Liver (tissue), 9 donors: ENCODE results near the gene SLIT2. TPM values are rescaled to one million over a fixed set of nuclear protein-coding genes. Genes with fewer than 3 reads are reported as not detected.

Experiments
- DNase-seq: peaks from one replicate; pipeline ENCODE4 v3.0.0-alpha.2; 2017; ENCODE audit warnings: low spot score
- H3K27ac ChIP-seq, 2 donors: one replicate each; pipeline ENCODE4 v1.7.0; 2013; ENCODE audit warnings: inconsistent platforms in 2 of 2, low read length in 2 of 2, control low read depth in 1 of 2, low read depth in 1 of 2, mild to moderate bottlenecking in 1 of 2
- H3K27me3 ChIP-seq, 4 donors: one replicate each; pipeline versions ENCODE4 v1.6.1 to v1.7.0; 2013; ENCODE audit warnings: low read length in 3 of 4, inconsistent platforms in 1 of 4, mild to moderate bottlenecking in 1 of 4, moderate library complexity in 1 of 4; ENCODE audit not compliant: control insufficient read depth in 4 of 4, insufficient read depth in 4 of 4
- H3K36me3 ChIP-seq, 4 donors: one replicate each; pipeline versions ENCODE4 v1.6.1 to v1.7.0; 2013; ENCODE audit warnings: low read length in 3 of 4, mild to moderate bottlenecking in 3 of 4, low read depth in 1 of 4, moderate library complexity in 1 of 4; ENCODE audit not compliant: control insufficient read depth in 4 of 4, insufficient read depth in 3 of 4
- H3K4me1 ChIP-seq, 4 donors: one replicate each; pipeline versions ENCODE4 v1.6.1 to v1.7.0; 2013; ENCODE audit warnings: low read length in 3 of 4, mild to moderate bottlenecking in 3 of 4, moderate library complexity in 1 of 4; ENCODE audit not compliant: control insufficient read depth in 4 of 4, insufficient read depth in 4 of 4
- H3K4me3 ChIP-seq, 3 donors: one replicate each; pipeline versions ENCODE4 v1.6.1 to v1.7.0; 2013; ENCODE audit warnings: low read length in 3 of 3, control low read depth in 1 of 3, low read depth in 1 of 3, mild to moderate bottlenecking in 1 of 3
- H3K9ac ChIP-seq, 2 donors: one replicate each; pipeline ENCODE4 v1.7.0; 2013; ENCODE audit warnings: low read length in 2 of 2, mild to moderate bottlenecking in 2 of 2, moderate library complexity in 2 of 2, control low read depth in 1 of 2, low read depth in 1 of 2
- H3K9me3 ChIP-seq, 4 donors: one replicate each; pipeline versions ENCODE4 v1.6.1 to v1.7.0; 2013; ENCODE audit warnings: low read length in 3 of 4; ENCODE audit not compliant: control insufficient read depth in 4 of 4
- EGR1 ChIP-seq, 2 donors: IDR thresholded peaks; 2 replicates each; pipeline ENCODE4 v1.6.1; 2016 to 2018; ENCODE audit warnings: antibody characterized with exemption in 2 of 2, low read depth in 2 of 2
- FOXA1 ChIP-seq: IDR thresholded peaks from 2 replicates; pipeline ENCODE4 v1.6.1; 2016; ENCODE audit warnings: antibody characterized with exemption
- GABPA ChIP-seq, 2 donors: IDR thresholded peaks in 1 of 2; conservative IDR thresholded peaks in 1 of 2; 2 replicates each; pipeline ENCODE4 v1.6.1; 2016; ENCODE audit warnings: antibody characterized with exemption in 2 of 2, mild to moderate bottlenecking in 1 of 2, moderate library complexity in 1 of 2
- HNF4A ChIP-seq, 2 donors: conservative IDR thresholded peaks; 2 replicates each; pipeline ENCODE4 v1.6.1; 2016; ENCODE audit warnings: antibody characterized with exemption in 2 of 2, mild to moderate bottlenecking in 2 of 2
- JUND ChIP-seq, 2 donors: IDR thresholded peaks; 2 replicates each; pipeline ENCODE4 v1.6.1; 2016; ENCODE audit warnings: antibody characterized with exemption in 2 of 2
- NR2F2 ChIP-seq: IDR thresholded peaks from 2 replicates; pipeline ENCODE4 v1.6.1; 2016; ENCODE audit warnings: antibody characterized with exemption
- RAD21 ChIP-seq, 2 donors: IDR thresholded peaks; 2 replicates each; pipeline ENCODE4 v1.6.1; 2016; ENCODE audit warnings: antibody characterized with exemption in 2 of 2, mild to moderate bottlenecking in 2 of 2
- RXRA ChIP-seq, 2 donors: IDR thresholded peaks; 2 replicates each; pipeline ENCODE4 v1.6.1; 2017 to 2018; ENCODE audit warnings: antibody characterized with exemption in 2 of 2, mild to moderate bottlenecking in 1 of 2
- SP1 ChIP-seq: IDR thresholded peaks from 2 replicates; pipeline ENCODE4 v1.6.1; 2018; ENCODE audit warnings: antibody characterized with exemption, mild to moderate bottlenecking
- TAF1 ChIP-seq: conservative IDR thresholded peaks from 2 replicates; pipeline ENCODE4 v1.6.1; 2016; ENCODE audit warnings: antibody characterized with exemption, mild to moderate bottlenecking
- YY1 ChIP-seq: IDR thresholded peaks from 2 replicates; pipeline ENCODE4 v1.6.1; 2016; ENCODE audit warnings: antibody characterized with exemption, mild to moderate bottlenecking
- WGBS: extraction: QIAGEN DNeasy Blood & Tissue Kit; methylation state at CpG from one replicate; pipeline ENCODE4 v1.1.7; 2013; 5-methylcytosine and 5-hydroxymethylcytosine counted together
- polyA plus RNA-seq, 2 donors: library from polyadenylated mRNA; stranded (reverse) in 1 of 2; unstranded in 1 of 2; fragments of 200-250 nt in 1 of 2; fragments of >200 nt in 1 of 2; fragmentation: Nextera tagmentation in 1 of 2; extraction: Ambion mirVana in 1 of 2; gene quantifications; one replicate each; pipeline versions ENCODE4 v1.2.1 to v1.2.3, GENCODE V29; 2013 to 2015
- total RNA-seq, 2 donors: library from RNA; depleted of rRNA; stranded (reverse); fragments of >200 nt; gene quantifications; one replicate each; pipeline ENCODE4 v1.2.3, GENCODE V29; 2014
- TF ChIP-seq, protein P1 (sequence below): fragments of 150-350 bp; IDR thresholded peaks from 2 replicates; pipeline ENCODE4 v1.5.1; 2017; ENCODE audit warnings: improper control_type of control experiment, low read depth, low read length; ENCODE audit not compliant: missing input control
- TF ChIP-seq, protein P2 (sequence below): IDR thresholded peaks from 2 replicates; pipeline ENCODE4 v1.6.1; 2016; ENCODE audit warnings: antibody characterized with exemption
- TF ChIP-seq, protein P3 (sequence below): IDR thresholded peaks from 2 replicates; pipeline ENCODE4 v1.6.1; 2016; ENCODE audit warnings: antibody characterized with exemption
- TF ChIP-seq, protein P4 (sequence below): IDR thresholded peaks from 2 replicates; pipeline ENCODE4 v1.6.1; 2016; ENCODE audit warnings: antibody characterized with exemption, mild to moderate bottlenecking
- TF ChIP-seq, protein P5 (sequence below): IDR thresholded peaks from 2 replicates; pipeline ENCODE4 v1.6.1; 2016; ENCODE audit warnings: antibody characterized with exemption
- donor health status: healthy.
- donor health status: healthy.
- donor health status: healthy.
- donor health status: healthy.
- donor health status: healthy.

Gene SLIT2
- total and polyA plus RNA-seq, 4 donors: 0.44 to 2.3 (median 1.2) TPM

DNA sequence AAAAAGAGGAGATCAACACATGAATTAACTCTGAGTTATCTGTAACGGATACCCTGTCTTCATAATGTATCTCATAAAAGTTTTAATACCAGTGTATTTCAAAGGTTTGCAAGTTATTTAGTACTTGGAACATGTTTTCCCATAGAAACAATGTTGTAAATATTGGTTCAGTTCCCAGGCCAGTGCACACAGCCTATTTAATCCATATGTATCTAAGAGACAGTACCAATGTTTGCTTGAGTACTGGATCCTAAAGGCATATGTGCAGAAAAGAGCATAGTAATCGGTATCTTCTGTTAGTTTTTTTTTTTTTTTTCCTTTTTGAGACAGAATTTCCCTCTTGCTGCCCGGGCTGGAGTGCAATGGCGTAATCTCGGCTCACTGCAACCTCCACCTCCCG lies 46.1 kb downstream of the SLIT2 start:
- 81% methylated on average over 6 of the region's 6 CpGs for whole genome bisulfite sequencing
- DNase-seq: no peak
- no peaks in the 10 kb centered on the region for H3K36me3 ChIP-seq
- no peaks in the 10 kb centered on the region for H3K4me1 ChIP-seq
- no peaks in the 10 kb centered on the region for H3K27me3 ChIP-seq
- TF ChIP-seq, protein P1, sequence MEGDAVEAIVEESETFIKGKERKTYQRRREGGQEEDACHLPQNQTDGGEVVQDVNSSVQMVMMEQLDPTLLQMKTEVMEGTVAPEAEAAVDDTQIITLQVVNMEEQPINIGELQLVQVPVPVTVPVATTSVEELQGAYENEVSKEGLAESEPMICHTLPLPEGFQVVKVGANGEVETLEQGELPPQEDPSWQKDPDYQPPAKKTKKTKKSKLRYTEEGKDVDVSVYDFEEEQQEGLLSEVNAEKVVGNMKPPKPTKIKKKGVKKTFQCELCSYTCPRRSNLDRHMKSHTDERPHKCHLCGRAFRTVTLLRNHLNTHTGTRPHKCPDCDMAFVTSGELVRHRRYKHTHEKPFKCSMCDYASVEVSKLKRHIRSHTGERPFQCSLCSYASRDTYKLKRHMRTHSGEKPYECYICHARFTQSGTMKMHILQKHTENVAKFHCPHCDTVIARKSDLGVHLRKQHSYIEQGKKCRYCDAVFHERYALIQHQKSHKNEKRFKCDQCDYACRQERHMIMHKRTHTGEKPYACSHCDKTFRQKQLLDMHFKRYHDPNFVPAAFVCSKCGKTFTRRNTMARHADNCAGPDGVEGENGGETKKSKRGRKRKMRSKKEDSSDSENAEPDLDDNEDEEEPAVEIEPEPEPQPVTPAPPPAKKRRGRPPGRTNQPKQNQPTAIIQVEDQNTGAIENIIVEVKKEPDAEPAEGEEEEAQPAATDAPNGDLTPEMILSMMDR: no peak
- TF ChIP-seq, protein P2, sequence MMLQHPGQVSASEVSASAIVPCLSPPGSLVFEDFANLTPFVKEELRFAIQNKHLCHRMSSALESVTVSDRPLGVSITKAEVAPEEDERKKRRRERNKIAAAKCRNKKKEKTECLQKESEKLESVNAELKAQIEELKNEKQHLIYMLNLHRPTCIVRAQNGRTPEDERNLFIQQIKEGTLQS: no peak
- TF ChIP-seq, protein P3, sequence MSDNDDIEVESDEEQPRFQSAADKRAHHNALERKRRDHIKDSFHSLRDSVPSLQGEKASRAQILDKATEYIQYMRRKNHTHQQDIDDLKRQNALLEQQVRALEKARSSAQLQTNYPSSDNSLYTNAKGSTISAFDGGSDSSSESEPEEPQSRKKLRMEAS: no peak
- TF ChIP-seq GABPA (IDR thresholded peaks at IDR 0.05 in 1 of 2, conservative IDR thresholded peaks at IDR 0.05 in 1 of 2) (no peak), RXRA (IDR thresholded peaks at IDR 0.05) (no peak), TAF1 (no peak), SP1 (no peak), RAD21 (IDR thresholded peaks at IDR 0.05) (no peak), NR2F2 (no peak), FOXA1 (no peak), EGR1 (IDR thresholded peaks at IDR 0.05; ENCODE audit: low read depth in 2 of 2) (no peak), HNF4A (conservative IDR thresholded peaks at IDR 0.05) (no peak), JUND (IDR thresholded peaks at IDR 0.05) (no peak), YY1 (no peak)
- TF ChIP-seq, protein P4, sequence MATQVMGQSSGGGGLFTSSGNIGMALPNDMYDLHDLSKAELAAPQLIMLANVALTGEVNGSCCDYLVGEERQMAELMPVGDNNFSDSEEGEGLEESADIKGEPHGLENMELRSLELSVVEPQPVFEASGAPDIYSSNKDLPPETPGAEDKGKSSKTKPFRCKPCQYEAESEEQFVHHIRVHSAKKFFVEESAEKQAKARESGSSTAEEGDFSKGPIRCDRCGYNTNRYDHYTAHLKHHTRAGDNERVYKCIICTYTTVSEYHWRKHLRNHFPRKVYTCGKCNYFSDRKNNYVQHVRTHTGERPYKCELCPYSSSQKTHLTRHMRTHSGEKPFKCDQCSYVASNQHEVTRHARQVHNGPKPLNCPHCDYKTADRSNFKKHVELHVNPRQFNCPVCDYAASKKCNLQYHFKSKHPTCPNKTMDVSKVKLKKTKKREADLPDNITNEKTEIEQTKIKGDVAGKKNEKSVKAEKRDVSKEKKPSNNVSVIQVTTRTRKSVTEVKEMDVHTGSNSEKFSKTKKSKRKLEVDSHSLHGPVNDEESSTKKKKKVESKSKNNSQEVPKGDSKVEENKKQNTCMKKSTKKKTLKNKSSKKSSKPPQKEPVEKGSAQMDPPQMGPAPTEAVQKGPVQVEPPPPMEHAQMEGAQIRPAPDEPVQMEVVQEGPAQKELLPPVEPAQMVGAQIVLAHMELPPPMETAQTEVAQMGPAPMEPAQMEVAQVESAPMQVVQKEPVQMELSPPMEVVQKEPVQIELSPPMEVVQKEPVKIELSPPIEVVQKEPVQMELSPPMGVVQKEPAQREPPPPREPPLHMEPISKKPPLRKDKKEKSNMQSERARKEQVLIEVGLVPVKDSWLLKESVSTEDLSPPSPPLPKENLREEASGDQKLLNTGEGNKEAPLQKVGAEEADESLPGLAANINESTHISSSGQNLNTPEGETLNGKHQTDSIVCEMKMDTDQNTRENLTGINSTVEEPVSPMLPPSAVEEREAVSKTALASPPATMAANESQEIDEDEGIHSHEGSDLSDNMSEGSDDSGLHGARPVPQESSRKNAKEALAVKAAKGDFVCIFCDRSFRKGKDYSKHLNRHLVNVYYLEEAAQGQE: no peak
- TF ChIP-seq, protein P5, sequence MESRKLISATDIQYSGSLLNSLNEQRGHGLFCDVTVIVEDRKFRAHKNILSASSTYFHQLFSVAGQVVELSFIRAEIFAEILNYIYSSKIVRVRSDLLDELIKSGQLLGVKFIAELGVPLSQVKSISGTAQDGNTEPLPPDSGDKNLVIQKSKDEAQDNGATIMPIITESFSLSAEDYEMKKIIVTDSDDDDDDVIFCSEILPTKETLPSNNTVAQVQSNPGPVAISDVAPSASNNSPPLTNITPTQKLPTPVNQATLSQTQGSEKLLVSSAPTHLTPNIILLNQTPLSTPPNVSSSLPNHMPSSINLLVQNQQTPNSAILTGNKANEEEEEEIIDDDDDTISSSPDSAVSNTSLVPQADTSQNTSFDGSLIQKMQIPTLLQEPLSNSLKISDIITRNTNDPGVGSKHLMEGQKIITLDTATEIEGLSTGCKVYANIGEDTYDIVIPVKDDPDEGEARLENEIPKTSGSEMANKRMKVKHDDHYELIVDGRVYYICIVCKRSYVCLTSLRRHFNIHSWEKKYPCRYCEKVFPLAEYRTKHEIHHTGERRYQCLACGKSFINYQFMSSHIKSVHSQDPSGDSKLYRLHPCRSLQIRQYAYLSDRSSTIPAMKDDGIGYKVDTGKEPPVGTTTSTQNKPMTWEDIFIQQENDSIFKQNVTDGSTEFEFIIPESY: no peak
- H3K27ac ChIP-seq: no peak overlapping the region
- H3K9ac ChIP-seq: no peak overlapping the region
- H3K9me3 ChIP-seq: no peaks in the 10 kb centered on the region
- no peak overlapping the region for H3K4me3 ChIP-seq

DNA sequence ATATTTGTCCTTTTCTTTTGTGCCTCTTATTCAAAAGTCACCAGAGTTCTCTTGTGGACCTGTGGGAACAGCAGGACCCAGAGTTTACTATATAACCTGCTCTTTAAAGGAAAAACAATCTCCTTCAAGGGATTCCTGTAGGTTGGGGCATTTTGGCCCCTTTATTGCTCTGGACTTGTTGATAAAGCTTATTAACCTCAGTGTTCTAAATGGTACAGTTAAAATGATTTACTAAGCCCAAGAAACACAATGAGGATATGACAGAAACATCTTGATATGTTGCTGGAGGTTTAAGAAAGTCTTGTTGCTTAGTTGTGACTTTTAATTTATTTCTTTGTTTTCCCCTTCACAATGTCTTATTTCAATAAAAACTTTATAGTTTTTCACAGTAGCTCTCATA lies 46.8 kb downstream of the SLIT2 start:
- H3K36me3 ChIP-seq: no peaks in the 10 kb centered on the region
- no peaks in the 10 kb centered on the region for H3K4me1 ChIP-seq
- DNase-seq: no peak
- no peak overlapping the region for H3K9ac ChIP-seq
- no peak overlapping the region for H3K27ac ChIP-seq
- no peak overlapping the region for H3K4me3 ChIP-seq
- H3K9me3 ChIP-seq: no peaks in the 10 kb centered on the region
- TF ChIP-seq SP1 (no peak), YY1 (no peak), EGR1 (IDR thresholded peaks at IDR 0.05; ENCODE audit: low read depth in 2 of 2) (no peak), RXRA (IDR thresholded peaks at IDR 0.05) (no peak), FOXA1 (no peak), GABPA (IDR thresholded peaks at IDR 0.05 in 1 of 2, conservative IDR thresholded peaks at IDR 0.05 in 1 of 2) (no peak), TAF1 (no peak)
- TF ChIP-seq, protein P1: no peak
- TF ChIP-seq, protein P2: no peak
- H3K27me3 ChIP-seq: no peaks in the 10 kb centered on the region
